H9 (cell line): ENCODE measurements around the gene RTP2. TPM values are rescaled to one million over a fixed set of nuclear protein-coding genes. Genes with fewer than 3 reads are reported as not detected.

Source experiments
- DNase-seq: peaks from one replicate; pipeline ENCODE4 v3.0.0-alpha.2; 2017
- H2AFZ ChIP-seq: one replicate; pipeline ENCODE4 v1.6.1; 2013; ENCODE audit warnings: mild to moderate bottlenecking, low read length, control low read depth, moderate library complexity
- H2AK5ac ChIP-seq: 2 replicates; pipeline ENCODE4 v1.6.1; 2013; ENCODE audit warnings: low read length, control low read depth, mixed read lengths; ENCODE audit not compliant: insufficient read length
- H2BK120ac ChIP-seq: one replicate; pipeline ENCODE4 v1.6.1; 2013; ENCODE audit warnings: low read depth, mild to moderate bottlenecking, low read length, control low read depth, inconsistent platforms; ENCODE audit not compliant: poor library complexity, severe bottlenecking
- H2BK12ac ChIP-seq: 2 replicates; pipeline ENCODE4 v1.6.1; 2013; ENCODE audit warnings: low read length, control low read depth, mixed read lengths, low read depth; ENCODE audit not compliant: insufficient read length
- H2BK15ac ChIP-seq: 2 replicates; pipeline ENCODE4 v1.6.1; 2013; ENCODE audit warnings: low read depth, low read length, control low read depth
- H2BK20ac ChIP-seq: one replicate; pipeline ENCODE4 v1.6.1; 2013; ENCODE audit warnings: low read depth, mild to moderate bottlenecking, low read length, control low read depth, inconsistent platforms; ENCODE audit not compliant: poor library complexity, severe bottlenecking
- H2BK5ac ChIP-seq: 2 replicates; pipeline ENCODE4 v1.6.1; 2013; ENCODE audit warnings: low read length, control low read depth, mixed read lengths; ENCODE audit not compliant: insufficient read length
- H3K14ac ChIP-seq: 2 replicates; pipeline ENCODE4 v1.6.1; 2013; ENCODE audit warnings: low read length, control low read depth; ENCODE audit not compliant: insufficient read depth
- H3K18ac ChIP-seq: 2 replicates; pipeline ENCODE4 v1.6.1; 2013; ENCODE audit warnings: low read depth, mild to moderate bottlenecking, mixed read lengths, low read length, control low read depth; ENCODE audit not compliant: insufficient read length
- H3K23ac ChIP-seq: 2 replicates; pipeline ENCODE4 v1.6.1; 2013; ENCODE audit warnings: low read length, control low read depth, mixed read lengths, low read depth; ENCODE audit not compliant: insufficient read length
- H3K23me2 ChIP-seq: 2 replicates; pipeline ENCODE4 v1.6.1; 2013; ENCODE audit warnings: low read depth, mild to moderate bottlenecking, mixed read lengths, low read length, control low read depth; ENCODE audit not compliant: insufficient read length, poor library complexity, severe bottlenecking
- H3K27ac ChIP-seq: 2 replicates; pipeline ENCODE4 v1.5.1; 2013; ENCODE audit warnings: low read length, control low read depth, mixed read lengths, low read depth; ENCODE audit not compliant: insufficient read length
- H3K27me3 ChIP-seq: 2 replicates; pipeline ENCODE4 v1.6.1; 2013; ENCODE audit warnings: low read length, control low read depth, inconsistent platforms; ENCODE audit not compliant: insufficient read depth
- H3K4ac ChIP-seq: 2 replicates; pipeline ENCODE4 v1.6.1; 2013; ENCODE audit warnings: low read depth, mild to moderate bottlenecking, control low read depth, inconsistent platforms, low read length, moderate library complexity
- H3K4me1 ChIP-seq: 2 replicates; pipeline ENCODE4 v1.6.1; 2013; ENCODE audit warnings: low read length, control low read depth, inconsistent platforms; ENCODE audit not compliant: insufficient read depth
- H3K4me2 ChIP-seq: 2 replicates; pipeline ENCODE4 v1.6.1; 2013; ENCODE audit warnings: low read length, control low read depth, mixed read lengths; ENCODE audit not compliant: insufficient read length, insufficient read depth
- H3K56ac ChIP-seq: 2 replicates; pipeline ENCODE4 v1.6.1; 2013; ENCODE audit warnings: low read depth, mild to moderate bottlenecking, mixed read lengths, low read length, control low read depth; ENCODE audit not compliant: insufficient read length
- H3K79me1 ChIP-seq: 2 replicates; pipeline ENCODE4 v1.6.1; 2013; ENCODE audit warnings: low read depth, mild to moderate bottlenecking, moderate library complexity, low read length, control low read depth, inconsistent platforms; ENCODE audit not compliant: insufficient read depth, poor library complexity, severe bottlenecking
- H3K79me2 ChIP-seq: 2 replicates; pipeline ENCODE4 v1.6.1; 2013; ENCODE audit warnings: low read length, control low read depth, inconsistent platforms; ENCODE audit not compliant: insufficient read depth
- H3K9ac ChIP-seq: 2 replicates; pipeline ENCODE4 v1.6.1; 2013; ENCODE audit warnings: low read length, control low read depth, mixed read lengths; ENCODE audit not compliant: insufficient read length; ENCODE audit errors: extremely low read depth
- H3K9me3 ChIP-seq: one replicate; pipeline ENCODE4 v1.6.1; 2013; ENCODE audit warnings: low read depth, low read length, inconsistent platforms; ENCODE audit not compliant: control insufficient read depth
- H3T11ph ChIP-seq: one replicate; pipeline ENCODE4 v1.6.1; 2013; ENCODE audit warnings: mild to moderate bottlenecking, low read length, control low read depth, inconsistent platforms
- H4K20me1 ChIP-seq: one replicate; pipeline ENCODE4 v1.6.1; 2013; ENCODE audit not compliant: control insufficient read depth, insufficient read length, insufficient read depth
- H4K5ac ChIP-seq: 2 replicates; pipeline ENCODE4 v1.6.1; 2013; ENCODE audit warnings: low read depth, mild to moderate bottlenecking, mixed read lengths, low read length, control low read depth; ENCODE audit not compliant: insufficient read length
- H4K8ac ChIP-seq: replicated peaks from 2 replicates; pipeline ENCODE4 v1.6.1; 2013; ENCODE audit warnings: low read length, control low read depth, mixed read lengths, low read depth; ENCODE audit not compliant: insufficient read length
- H4K91ac ChIP-seq: 2 replicates; pipeline ENCODE4 v1.6.1; 2013; ENCODE audit warnings: low read depth, mild to moderate bottlenecking, moderate library complexity, mixed read lengths, low read length, control low read depth; ENCODE audit not compliant: insufficient read length
- H3K27ac Mint-ChIP-seq, 3 experiments: 2 replicates in 2 of 3; 3 replicates in 1 of 3; pipeline ENCODE4 v1.8.0; 2020 to 2021; ENCODE audit warnings: mixed read lengths in 3 of 3, mild to moderate bottlenecking in 1 of 3, moderate library complexity in 1 of 3
- H3K27me3 Mint-ChIP-seq: 2 replicates; pipeline ENCODE4 v1.8.0; 2021; ENCODE audit warnings: low read depth, mild to moderate bottlenecking, moderate library complexity, mixed read lengths
- H3K36me3 Mint-ChIP-seq, 3 experiments: 2 replicates in 2 of 3; 3 replicates in 1 of 3; pipeline ENCODE4 v1.8.0; 2020 to 2021; ENCODE audit warnings: low read depth in 3 of 3, mixed read lengths in 3 of 3; ENCODE audit not compliant: insufficient read depth in 1 of 3
- H3K4me1 Mint-ChIP-seq, 2 experiments: 2 replicates each; pipeline ENCODE4 v1.8.0; 2020; ENCODE audit warnings: mixed read lengths in 2 of 2
- H3K4me3 Mint-ChIP-seq, 2 experiments: 2 replicates in 1 of 2; 3 replicates in 1 of 2; pipeline ENCODE4 v1.8.0; 2020 to 2021; ENCODE audit warnings: mild to moderate bottlenecking in 2 of 2, mixed read lengths in 2 of 2, moderate library complexity in 1 of 2
- H3K9me3 Mint-ChIP-seq, 2 experiments: 2 replicates in 1 of 2; 3 replicates in 1 of 2; pipeline ENCODE4 v1.8.0; 2020; ENCODE audit warnings: mild to moderate bottlenecking in 2 of 2, mixed read lengths in 2 of 2, moderate library complexity in 1 of 2
- WGBS: extraction: QIAGEN DNeasy Blood & Tissue Kit; methylation state at CpG from one replicate; pipeline ENCODE4 v1.1.7; 2013; ENCODE audit warnings: missing lambda C conversion rate, low lambda C conversion rate, mixed read lengths; ENCODE audit not compliant: insufficient read length; ENCODE audit errors: extremely low coverage; 5-methylcytosine and 5-hydroxymethylcytosine counted together
- total RNA-seq: library from RNA; stranded (reverse); gene quantifications from 2 replicates; pipeline ENCODE4 v1.2.1, GENCODE V29; 2021
- TF ChIP-seq, protein P1 (sequence below): fragments of 200-600 bp; sonication (generic); conservative IDR thresholded peaks from 3 replicates; pipeline ENCODE4 v1.8.0; 2021; ENCODE audit warnings: antibody characterized with exemption, mild to moderate bottlenecking

The RTP2 gene
- total RNA-seq, 1 experiment from 2014 or later, result not detected

GRCh38 chr3:187728940-187729583 is 26.7 kb upstream of the RTP2 start:
- Histone ChIP-seq H4K91ac (no peak overlapping the region), H3K4ac (no peak overlapping the region), H3K18ac (no peak overlapping the region), H2AK5ac (no peak overlapping the region), H4K5ac (no peak overlapping the region), H3K23me2 (no peaks in the 10 kb centered on the region), H3K27me3 (no peaks in the 10 kb centered on the region), H3K14ac (no peak overlapping the region), H2BK120ac (no peak overlapping the region), H2AFZ (no peak overlapping the region), H2BK5ac (no peak overlapping the region), H3K27ac (no peak overlapping the region), H2BK15ac (no peak overlapping the region), H3K56ac (no peak overlapping the region), H2BK12ac (no peak overlapping the region), H3K79me2 (no peaks in the 10 kb centered on the region), H3T11ph (no peak overlapping the region), H3K4me1 (no peaks in the 10 kb centered on the region), H3K23ac (no peak overlapping the region), H4K20me1 (no peaks in the 10 kb centered on the region), H3K9me3 (no peaks in the 10 kb centered on the region), H3K79me1 (no peaks in the 10 kb centered on the region), H3K9ac (no peak overlapping the region), H4K8ac (no peak overlapping the region), H2BK20ac (no peak overlapping the region), H3K4me2 (no peak overlapping the region)
- H3K4me3 Mint-ChIP-seq, result no peak overlapping the region
- no peak for DNase-seq
- peak overlapping the region in 1 of 3 experiments; percentile 76; a peak in 1 of 7 replicates for H3K27ac Mint-ChIP-seq
- H3K9me3 Mint-ChIP-seq, result no peaks in the 10 kb centered on the region; a peak in 1 of 5 replicates
- no peaks in the 10 kb centered on the region for H3K4me1 Mint-ChIP-seq
- WGBS, result no CpG with 5 or more reads among the region's 13 CpGs
- H3K27me3 Mint-ChIP-seq, result no peaks in the 10 kb centered on the region
- TF ChIP-seq, protein P1, sequence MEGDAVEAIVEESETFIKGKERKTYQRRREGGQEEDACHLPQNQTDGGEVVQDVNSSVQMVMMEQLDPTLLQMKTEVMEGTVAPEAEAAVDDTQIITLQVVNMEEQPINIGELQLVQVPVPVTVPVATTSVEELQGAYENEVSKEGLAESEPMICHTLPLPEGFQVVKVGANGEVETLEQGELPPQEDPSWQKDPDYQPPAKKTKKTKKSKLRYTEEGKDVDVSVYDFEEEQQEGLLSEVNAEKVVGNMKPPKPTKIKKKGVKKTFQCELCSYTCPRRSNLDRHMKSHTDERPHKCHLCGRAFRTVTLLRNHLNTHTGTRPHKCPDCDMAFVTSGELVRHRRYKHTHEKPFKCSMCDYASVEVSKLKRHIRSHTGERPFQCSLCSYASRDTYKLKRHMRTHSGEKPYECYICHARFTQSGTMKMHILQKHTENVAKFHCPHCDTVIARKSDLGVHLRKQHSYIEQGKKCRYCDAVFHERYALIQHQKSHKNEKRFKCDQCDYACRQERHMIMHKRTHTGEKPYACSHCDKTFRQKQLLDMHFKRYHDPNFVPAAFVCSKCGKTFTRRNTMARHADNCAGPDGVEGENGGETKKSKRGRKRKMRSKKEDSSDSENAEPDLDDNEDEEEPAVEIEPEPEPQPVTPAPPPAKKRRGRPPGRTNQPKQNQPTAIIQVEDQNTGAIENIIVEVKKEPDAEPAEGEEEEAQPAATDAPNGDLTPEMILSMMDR, result no peak
- H3K36me3 Mint-ChIP-seq, result peaks cover 5 to 80% (median 79%) of the 10 kb centered on the region in 3 experiments
